ENCODE measurements around the gene TRAFD1. TPM values are rescaled to one million over a fixed set of nuclear protein-coding genes. Genes with fewer than 3 reads are reported as not detected.
A peak's percentile ranks its signal among the peaks of the same experiment; 100 is the strongest.

The TRAFD1 gene
- total RNA-seq, 1 experiment from 2014 or later = 23.4 TPM

DNA sequence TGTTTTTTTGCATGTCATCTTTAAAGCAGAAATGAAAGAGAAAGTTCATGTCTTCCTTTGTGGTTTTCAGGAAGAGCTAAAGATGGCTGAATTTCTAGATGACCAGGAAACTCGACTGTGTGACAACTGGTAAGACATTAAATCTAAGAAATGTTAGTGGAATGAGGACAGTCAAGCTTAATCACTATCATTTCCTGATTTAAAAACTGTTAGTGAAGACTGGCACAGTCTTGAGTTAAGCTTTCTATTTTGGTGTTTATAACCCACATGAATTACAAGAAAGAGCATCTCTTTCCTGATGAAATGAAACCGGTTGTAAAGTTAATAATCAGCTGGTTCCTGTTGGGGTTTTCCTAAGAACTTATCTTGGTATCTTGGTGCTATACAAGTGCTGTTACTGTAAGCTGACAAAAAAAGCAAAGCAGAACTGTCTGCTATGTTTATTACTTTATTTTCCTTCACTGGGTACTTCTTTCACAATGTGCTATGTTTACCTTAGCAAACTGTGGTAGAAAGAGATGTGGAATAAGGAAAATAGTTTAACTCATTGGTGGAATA is 5.2 kb downstream of the TRAFD1 start:
- H3K4me3 Mint-ChIP-seq (ENCODE audit: unreplicated experiment) = no peak overlapping the region
- intact Hi-C loops (cut with micrococcal nuclease) = no loop called here
- peaks cover 6% of the 10 kb centered on the region for H3K4me1 Mint-ChIP-seq (ENCODE audit: insufficient read depth, unreplicated experiment)
- H3K9me3 Mint-ChIP-seq (ENCODE audit: unreplicated experiment) = no peaks in the 10 kb centered on the region
- H3K27ac Mint-ChIP-seq (ENCODE audit: low read depth, unreplicated experiment) = no peak overlapping the region
- CTCF ChIA-PET = interaction anchor here (0.7 to 1.3 kb wide), 4 partner anchors 22 to 256 kb away, joined by 3 to 4 read pairs (median 3); no protein-coding TSS in a partner anchor
- no peak for DNase-seq (ENCODE audit: unreplicated experiment)
- peaks cover 30% of the 10 kb centered on the region for H3K36me3 Mint-ChIP-seq (ENCODE audit: insufficient read depth, unreplicated experiment)
- POLR2A ChIA-PET = interaction anchor here (1.0 to 15.7 kb wide), 3 partner anchors 8 to 19 kb away, joined by 3 to 530 read pairs (median 21); partner anchors contain the start of gene NAA25
- H3K27me3 Mint-ChIP-seq (ENCODE audit: insufficient read depth, unreplicated experiment) = no peaks in the 10 kb centered on the region
- no TSS peak for BruUV-seq (replicated peaks)
- TF ChIP-seq, protein P1, sequence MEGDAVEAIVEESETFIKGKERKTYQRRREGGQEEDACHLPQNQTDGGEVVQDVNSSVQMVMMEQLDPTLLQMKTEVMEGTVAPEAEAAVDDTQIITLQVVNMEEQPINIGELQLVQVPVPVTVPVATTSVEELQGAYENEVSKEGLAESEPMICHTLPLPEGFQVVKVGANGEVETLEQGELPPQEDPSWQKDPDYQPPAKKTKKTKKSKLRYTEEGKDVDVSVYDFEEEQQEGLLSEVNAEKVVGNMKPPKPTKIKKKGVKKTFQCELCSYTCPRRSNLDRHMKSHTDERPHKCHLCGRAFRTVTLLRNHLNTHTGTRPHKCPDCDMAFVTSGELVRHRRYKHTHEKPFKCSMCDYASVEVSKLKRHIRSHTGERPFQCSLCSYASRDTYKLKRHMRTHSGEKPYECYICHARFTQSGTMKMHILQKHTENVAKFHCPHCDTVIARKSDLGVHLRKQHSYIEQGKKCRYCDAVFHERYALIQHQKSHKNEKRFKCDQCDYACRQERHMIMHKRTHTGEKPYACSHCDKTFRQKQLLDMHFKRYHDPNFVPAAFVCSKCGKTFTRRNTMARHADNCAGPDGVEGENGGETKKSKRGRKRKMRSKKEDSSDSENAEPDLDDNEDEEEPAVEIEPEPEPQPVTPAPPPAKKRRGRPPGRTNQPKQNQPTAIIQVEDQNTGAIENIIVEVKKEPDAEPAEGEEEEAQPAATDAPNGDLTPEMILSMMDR (IDR thresholded peaks at IDR 0.05; ENCODE audit: unreplicated experiment) = no peak

DNA sequence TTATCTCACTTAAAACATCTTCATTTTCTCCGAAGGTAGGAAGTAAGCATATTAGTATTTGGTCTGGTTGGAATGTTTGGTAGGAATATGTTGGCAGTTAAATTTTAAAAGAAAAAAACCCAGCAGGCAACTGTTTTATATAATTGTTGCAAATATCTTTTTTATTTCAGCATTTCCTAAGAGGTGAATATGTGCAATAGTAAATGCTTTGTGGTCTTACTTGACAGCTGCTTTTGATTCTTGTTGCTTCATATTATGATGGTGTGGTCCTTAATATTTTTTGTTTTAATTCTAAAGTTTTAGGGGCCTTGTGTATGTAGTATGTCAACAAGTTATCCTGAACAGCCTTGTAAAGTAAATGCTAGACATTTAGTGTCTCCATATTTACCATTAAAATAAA is 6.3 kb downstream of the TRAFD1 start:
- H3K27ac Mint-ChIP-seq (ENCODE audit: low read depth, unreplicated experiment) = peak overlapping the region; percentile 63
- intact Hi-C loops (cut with micrococcal nuclease) = no loop called here
- TF ChIP-seq, protein P1 (IDR thresholded peaks at IDR 0.05; ENCODE audit: unreplicated experiment) = no peak
- peaks cover 42% of the 10 kb centered on the region for H3K36me3 Mint-ChIP-seq (ENCODE audit: insufficient read depth, unreplicated experiment)
- H3K9me3 Mint-ChIP-seq (ENCODE audit: unreplicated experiment) = no peaks in the 10 kb centered on the region
- no peak overlapping the region for H3K4me3 Mint-ChIP-seq (ENCODE audit: unreplicated experiment)
- ChIA-PET POLR2A (interaction anchor here (0.6 to 15.7 kb wide), 4 partner anchors 9 to 118 kb away, joined by 3 to 530 read pairs (median 12); partner anchors contain the start of genes ERP29 and NAA25), CTCF (interaction anchor here (1.3 to 2.0 kb wide), 3 partner anchors 19 to 255 kb away, joined by 3 to 8 read pairs (median 4); no protein-coding TSS in a partner anchor)
- no peaks in the 10 kb centered on the region for H3K27me3 Mint-ChIP-seq (ENCODE audit: insufficient read depth, unreplicated experiment)
- BruUV-seq (replicated peaks) = TSS peak; percentile 2
- H3K4me1 Mint-ChIP-seq (ENCODE audit: insufficient read depth, unreplicated experiment) = peaks cover 6% of the 10 kb centered on the region
- DNase-seq (ENCODE audit: unreplicated experiment) = no peak

DNA sequence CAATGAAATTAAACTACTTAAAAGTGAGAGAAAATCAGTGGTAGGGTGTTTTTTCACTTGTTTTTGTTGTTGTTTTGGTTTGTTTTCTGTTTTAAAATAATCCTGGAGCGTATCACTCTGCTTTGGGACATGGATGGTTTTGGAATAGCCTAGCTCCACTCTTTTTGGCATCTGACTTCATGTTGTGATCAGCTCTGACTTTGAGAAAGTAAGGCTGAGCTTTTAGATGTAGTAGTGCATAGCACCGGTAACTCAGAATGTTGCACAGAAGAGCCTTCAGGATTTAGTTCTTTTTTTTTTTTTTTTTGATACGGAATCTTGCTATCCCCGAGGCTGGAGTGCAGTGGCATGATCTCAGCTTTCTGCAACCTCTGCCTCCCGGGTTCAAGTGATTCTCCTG is 8.1 kb downstream of the TRAFD1 start:
- ChIA-PET POLR2A (interaction anchor here (3.4 to 15.7 kb wide), 2 partner anchors 11 to 22 kb away, joined by 21 to 530 read pairs; partner anchors contain the start of gene NAA25), CTCF (interaction anchor here (0.6 to 0.9 kb wide), 3 partner anchors 12 to 499 kb away, joined by 3 to 6 read pairs (median 5); no protein-coding TSS in a partner anchor)
- no peak for DNase-seq (ENCODE audit: unreplicated experiment)
- peaks cover 56% of the 10 kb centered on the region for H3K36me3 Mint-ChIP-seq (ENCODE audit: insufficient read depth, unreplicated experiment)
- no peak overlapping the region for H3K4me3 Mint-ChIP-seq (ENCODE audit: unreplicated experiment)
- H3K27me3 Mint-ChIP-seq (ENCODE audit: insufficient read depth, unreplicated experiment) = no peaks in the 10 kb centered on the region
- H3K27ac Mint-ChIP-seq (ENCODE audit: low read depth, unreplicated experiment) = no peak overlapping the region
- no peaks in the 10 kb centered on the region for H3K9me3 Mint-ChIP-seq (ENCODE audit: unreplicated experiment)
- intact Hi-C loops (cut with micrococcal nuclease) = no loop called here
- no TSS peak for BruUV-seq (replicated peaks)
- H3K4me1 Mint-ChIP-seq (ENCODE audit: insufficient read depth, unreplicated experiment) = no peaks in the 10 kb centered on the region
- TF ChIP-seq, protein P1 (IDR thresholded peaks at IDR 0.05; ENCODE audit: unreplicated experiment) = no peak

DNA sequence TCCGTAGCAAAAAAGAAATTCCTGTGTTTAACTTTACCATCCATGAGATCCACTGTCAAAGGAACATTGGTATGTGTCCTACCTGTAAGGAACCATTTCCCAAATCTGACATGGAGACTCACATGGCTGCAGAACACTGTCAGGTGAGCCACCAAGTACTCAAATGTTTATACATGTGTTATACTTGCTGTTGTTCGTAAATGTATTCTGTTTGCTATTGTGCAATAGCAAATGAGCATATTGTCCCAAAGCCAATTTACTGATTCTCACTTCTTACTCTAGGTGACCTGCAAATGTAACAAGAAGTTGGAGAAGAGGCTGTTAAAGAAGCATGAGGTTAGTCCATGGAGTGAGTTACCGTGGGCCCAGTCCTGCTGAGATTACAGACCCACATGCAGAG is 9.4 kb downstream of the TRAFD1 start:
- H3K4me1 Mint-ChIP-seq (ENCODE audit: insufficient read depth, unreplicated experiment) = no peaks in the 10 kb centered on the region
- TF ChIP-seq, protein P1 (IDR thresholded peaks at IDR 0.05; ENCODE audit: unreplicated experiment) = no peak
- H3K27me3 Mint-ChIP-seq (ENCODE audit: insufficient read depth, unreplicated experiment) = no peaks in the 10 kb centered on the region
- no TSS peak for BruUV-seq (replicated peaks)
- POLR2A ChIA-PET = no interaction called here
- no peaks in the 10 kb centered on the region for H3K9me3 Mint-ChIP-seq (ENCODE audit: unreplicated experiment)
- no peak for DNase-seq (ENCODE audit: unreplicated experiment)
- CTCF ChIA-PET = no interaction called here
- peaks cover 64% of the 10 kb centered on the region for H3K36me3 Mint-ChIP-seq (ENCODE audit: insufficient read depth, unreplicated experiment)
- intact Hi-C loops (cut with micrococcal nuclease) = no loop called here
- H3K4me3 Mint-ChIP-seq (ENCODE audit: unreplicated experiment) = no peak overlapping the region
- no peak overlapping the region for H3K27ac Mint-ChIP-seq (ENCODE audit: low read depth, unreplicated experiment)
